ENCODE measurements around the gene ANKS3.
A peak's percentile ranks its signal among the peaks of the same experiment; 100 is the strongest.

The ANKS3 gene

GRCh38 chr16:4651827-4652226 lies 82.2 kb downstream of the ANKS3 start:
- no peak for DNase-seq (ENCODE audit: low read depth in 2 of 3, low spot score in 2 of 3)

GRCh38 chr16:4650443-4651074 lies 83.5 kb downstream of the ANKS3 start:
- peak; percentile 56 to 68 (median 59) for DNase-seq (ENCODE audit: low read depth in 2 of 3, low spot score in 2 of 3)

GRCh38 chr16:4649744-4650442 lies 84.2 kb downstream of the ANKS3 start:
- no peak for DNase-seq (ENCODE audit: low read depth in 2 of 3, low spot score in 2 of 3)

DNA sequence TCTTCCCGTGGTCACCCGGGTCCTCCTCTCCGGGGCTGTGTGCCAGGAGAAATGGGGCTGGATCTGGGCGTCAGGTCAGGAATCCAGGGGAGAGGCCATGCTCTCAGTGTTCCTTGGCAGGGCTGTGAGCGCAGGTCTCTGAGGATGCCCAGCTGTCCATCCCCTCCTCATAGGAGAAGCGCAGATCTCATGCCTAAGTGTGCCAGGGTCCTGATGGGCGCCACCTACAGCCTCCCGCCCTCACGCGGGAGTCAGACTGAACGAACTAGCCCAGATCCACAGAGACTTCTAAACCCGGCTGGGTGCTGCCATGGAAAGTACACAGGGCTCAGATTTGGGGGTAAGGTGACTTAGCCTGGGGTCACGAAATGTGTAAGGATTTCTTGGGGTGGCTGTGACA lies 85.2 kb downstream of the ANKS3 start:
- no peak for DNase-seq (ENCODE audit: low read depth in 2 of 3, low spot score in 2 of 3)

DNA sequence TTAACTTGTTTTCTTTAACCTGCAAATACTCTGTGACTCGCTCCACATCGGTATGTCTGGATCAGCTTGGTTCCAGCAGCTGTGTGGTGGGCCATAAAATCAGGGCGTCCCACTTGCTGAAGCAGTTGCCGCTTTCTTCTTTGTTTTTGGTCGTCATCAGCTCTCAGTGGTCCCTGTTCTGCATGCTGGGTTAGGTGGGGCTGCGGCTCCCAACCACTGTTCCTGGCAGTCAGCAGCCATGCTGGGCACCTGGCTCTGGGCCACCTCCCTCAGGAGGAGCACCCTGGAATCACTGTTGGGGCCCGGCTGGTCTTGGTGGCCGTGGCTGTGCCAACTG lies 86.5 kb downstream of the ANKS3 start:
- no peak for DNase-seq (ENCODE audit: low read depth in 2 of 3, low spot score in 2 of 3)

- no peak for DNase-seq (ENCODE audit: low read depth in 2 of 3, low spot score in 2 of 3)
These were observed 87.1 kb downstream of the ANKS3 start for GRCh38 chr16:4646773-4647643.
